ENCODE results near the gene SATL1. TPM values are rescaled to one million over a fixed set of nuclear protein-coding genes. Genes with fewer than 3 reads are reported as not detected.

The SATL1 gene
- total and polyA plus RNA-seq, 9 of the 15 experiments (the other 6 are each of a cell fraction or from before 2014, with no cell fraction given) = 0.03 to 0.07 (median 0.05) TPM; not detected in 3

GRCh38 chrX:85223359-85223758, 20.2 kb downstream of the SATL1 start (continued):
- TF ChIP-seq, protein P1, sequence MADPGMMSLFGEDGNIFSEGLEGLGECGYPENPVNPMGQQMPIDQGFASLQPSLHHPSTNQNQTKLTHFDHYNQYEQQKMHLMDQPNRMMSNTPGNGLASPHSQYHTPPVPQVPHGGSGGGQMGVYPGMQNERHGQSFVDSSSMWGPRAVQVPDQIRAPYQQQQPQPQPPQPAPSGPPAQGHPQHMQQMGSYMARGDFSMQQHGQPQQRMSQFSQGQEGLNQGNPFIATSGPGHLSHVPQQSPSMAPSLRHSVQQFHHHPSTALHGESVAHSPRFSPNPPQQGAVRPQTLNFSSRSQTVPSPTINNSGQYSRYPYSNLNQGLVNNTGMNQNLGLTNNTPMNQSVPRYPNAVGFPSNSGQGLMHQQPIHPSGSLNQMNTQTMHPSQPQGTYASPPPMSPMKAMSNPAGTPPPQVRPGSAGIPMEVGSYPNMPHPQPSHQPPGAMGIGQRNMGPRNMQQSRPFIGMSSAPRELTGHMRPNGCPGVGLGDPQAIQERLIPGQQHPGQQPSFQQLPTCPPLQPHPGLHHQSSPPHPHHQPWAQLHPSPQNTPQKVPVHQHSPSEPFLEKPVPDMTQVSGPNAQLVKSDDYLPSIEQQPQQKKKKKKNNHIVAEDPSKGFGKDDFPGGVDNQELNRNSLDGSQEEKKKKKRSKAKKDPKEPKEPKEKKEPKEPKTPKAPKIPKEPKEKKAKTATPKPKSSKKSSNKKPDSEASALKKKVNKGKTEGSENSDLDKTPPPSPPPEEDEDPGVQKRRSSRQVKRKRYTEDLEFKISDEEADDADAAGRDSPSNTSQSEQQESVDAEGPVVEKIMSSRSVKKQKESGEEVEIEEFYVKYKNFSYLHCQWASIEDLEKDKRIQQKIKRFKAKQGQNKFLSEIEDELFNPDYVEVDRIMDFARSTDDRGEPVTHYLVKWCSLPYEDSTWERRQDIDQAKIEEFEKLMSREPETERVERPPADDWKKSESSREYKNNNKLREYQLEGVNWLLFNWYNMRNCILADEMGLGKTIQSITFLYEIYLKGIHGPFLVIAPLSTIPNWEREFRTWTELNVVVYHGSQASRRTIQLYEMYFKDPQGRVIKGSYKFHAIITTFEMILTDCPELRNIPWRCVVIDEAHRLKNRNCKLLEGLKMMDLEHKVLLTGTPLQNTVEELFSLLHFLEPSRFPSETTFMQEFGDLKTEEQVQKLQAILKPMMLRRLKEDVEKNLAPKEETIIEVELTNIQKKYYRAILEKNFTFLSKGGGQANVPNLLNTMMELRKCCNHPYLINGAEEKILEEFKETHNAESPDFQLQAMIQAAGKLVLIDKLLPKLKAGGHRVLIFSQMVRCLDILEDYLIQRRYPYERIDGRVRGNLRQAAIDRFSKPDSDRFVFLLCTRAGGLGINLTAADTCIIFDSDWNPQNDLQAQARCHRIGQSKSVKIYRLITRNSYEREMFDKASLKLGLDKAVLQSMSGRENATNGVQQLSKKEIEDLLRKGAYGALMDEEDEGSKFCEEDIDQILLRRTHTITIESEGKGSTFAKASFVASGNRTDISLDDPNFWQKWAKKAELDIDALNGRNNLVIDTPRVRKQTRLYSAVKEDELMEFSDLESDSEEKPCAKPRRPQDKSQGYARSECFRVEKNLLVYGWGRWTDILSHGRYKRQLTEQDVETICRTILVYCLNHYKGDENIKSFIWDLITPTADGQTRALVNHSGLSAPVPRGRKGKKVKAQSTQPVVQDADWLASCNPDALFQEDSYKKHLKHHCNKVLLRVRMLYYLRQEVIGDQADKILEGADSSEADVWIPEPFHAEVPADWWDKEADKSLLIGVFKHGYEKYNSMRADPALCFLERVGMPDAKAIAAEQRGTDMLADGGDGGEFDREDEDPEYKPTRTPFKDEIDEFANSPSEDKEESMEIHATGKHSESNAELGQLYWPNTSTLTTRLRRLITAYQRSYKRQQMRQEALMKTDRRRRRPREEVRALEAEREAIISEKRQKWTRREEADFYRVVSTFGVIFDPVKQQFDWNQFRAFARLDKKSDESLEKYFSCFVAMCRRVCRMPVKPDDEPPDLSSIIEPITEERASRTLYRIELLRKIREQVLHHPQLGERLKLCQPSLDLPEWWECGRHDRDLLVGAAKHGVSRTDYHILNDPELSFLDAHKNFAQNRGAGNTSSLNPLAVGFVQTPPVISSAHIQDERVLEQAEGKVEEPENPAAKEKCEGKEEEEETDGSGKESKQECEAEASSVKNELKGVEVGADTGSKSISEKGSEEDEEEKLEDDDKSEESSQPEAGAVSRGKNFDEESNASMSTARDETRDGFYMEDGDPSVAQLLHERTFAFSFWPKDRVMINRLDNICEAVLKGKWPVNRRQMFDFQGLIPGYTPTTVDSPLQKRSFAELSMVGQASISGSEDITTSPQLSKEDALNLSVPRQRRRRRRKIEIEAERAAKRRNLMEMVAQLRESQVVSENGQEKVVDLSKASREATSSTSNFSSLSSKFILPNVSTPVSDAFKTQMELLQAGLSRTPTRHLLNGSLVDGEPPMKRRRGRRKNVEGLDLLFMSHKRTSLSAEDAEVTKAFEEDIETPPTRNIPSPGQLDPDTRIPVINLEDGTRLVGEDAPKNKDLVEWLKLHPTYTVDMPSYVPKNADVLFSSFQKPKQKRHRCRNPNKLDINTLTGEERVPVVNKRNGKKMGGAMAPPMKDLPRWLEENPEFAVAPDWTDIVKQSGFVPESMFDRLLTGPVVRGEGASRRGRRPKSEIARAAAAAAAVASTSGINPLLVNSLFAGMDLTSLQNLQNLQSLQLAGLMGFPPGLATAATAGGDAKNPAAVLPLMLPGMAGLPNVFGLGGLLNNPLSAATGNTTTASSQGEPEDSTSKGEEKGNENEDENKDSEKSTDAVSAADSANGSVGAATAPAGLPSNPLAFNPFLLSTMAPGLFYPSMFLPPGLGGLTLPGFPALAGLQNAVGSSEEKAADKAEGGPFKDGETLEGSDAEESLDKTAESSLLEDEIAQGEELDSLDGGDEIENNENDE (IDR thresholded peaks at IDR 0.05; ENCODE audit: low read depth, low read length) = no peak
- TF ChIP-seq KDM4B (IDR thresholded peaks at IDR 0.05; ENCODE audit: borderline replicate concordance in 2 of 2, low read depth in 1 of 2) (no peak), NFRKB (IDR thresholded peaks at IDR 0.05; ENCODE audit: low read depth) (no peak), SIN3B (IDR thresholded peaks at IDR 0.05; ENCODE audit: low read depth) (no peak), TARDBP (IDR thresholded peaks at IDR 0.05) (no peak), ARNT (IDR thresholded peaks at IDR 0.05) (no peak), PRDM10 (IDR thresholded peaks at IDR 0.05; ENCODE audit: partially characterized antibody) (no peak), GTF2E2 (tag; IDR thresholded peaks at IDR 0.05) (no peak), GTF2A2 (tag; IDR thresholded peaks at IDR 0.05) (no peak), ATF7 (IDR thresholded peaks at IDR 0.05) (no peak)
- TF ChIP-seq, protein P2, sequence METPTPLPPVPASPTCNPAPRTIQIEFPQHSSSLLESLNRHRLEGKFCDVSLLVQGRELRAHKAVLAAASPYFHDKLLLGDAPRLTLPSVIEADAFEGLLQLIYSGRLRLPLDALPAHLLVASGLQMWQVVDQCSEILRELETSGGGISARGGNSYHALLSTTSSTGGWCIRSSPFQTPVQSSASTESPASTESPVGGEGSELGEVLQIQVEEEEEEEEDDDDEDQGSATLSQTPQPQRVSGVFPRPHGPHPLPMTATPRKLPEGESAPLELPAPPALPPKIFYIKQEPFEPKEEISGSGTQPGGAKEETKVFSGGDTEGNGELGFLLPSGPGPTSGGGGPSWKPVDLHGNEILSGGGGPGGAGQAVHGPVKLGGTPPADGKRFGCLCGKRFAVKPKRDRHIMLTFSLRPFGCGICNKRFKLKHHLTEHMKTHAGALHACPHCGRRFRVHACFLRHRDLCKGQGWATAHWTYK (CRISPR knock-in tag; IDR thresholded peaks at IDR 0.05) = no peak

All from K562 (cell line).